GM18909 (cell line): ENCODE results near the gene PCK1.
"Not testable (repeated sequence)": the region's sequence is repeated elsewhere in the genome, so short reads cannot be mapped to it uniquely, and the experiment has no call there.

ENCODE experiments used
- ATAC-seq: cut with Tn5 transposase; IDR thresholded peaks from one replicate; pipeline ENCODE4 v1.9.1; 2021; ENCODE audit warnings: mild to moderate bottlenecking; ENCODE audit not compliant: unreplicated experiment, poor library complexity

The PCK1 gene

DNA sequence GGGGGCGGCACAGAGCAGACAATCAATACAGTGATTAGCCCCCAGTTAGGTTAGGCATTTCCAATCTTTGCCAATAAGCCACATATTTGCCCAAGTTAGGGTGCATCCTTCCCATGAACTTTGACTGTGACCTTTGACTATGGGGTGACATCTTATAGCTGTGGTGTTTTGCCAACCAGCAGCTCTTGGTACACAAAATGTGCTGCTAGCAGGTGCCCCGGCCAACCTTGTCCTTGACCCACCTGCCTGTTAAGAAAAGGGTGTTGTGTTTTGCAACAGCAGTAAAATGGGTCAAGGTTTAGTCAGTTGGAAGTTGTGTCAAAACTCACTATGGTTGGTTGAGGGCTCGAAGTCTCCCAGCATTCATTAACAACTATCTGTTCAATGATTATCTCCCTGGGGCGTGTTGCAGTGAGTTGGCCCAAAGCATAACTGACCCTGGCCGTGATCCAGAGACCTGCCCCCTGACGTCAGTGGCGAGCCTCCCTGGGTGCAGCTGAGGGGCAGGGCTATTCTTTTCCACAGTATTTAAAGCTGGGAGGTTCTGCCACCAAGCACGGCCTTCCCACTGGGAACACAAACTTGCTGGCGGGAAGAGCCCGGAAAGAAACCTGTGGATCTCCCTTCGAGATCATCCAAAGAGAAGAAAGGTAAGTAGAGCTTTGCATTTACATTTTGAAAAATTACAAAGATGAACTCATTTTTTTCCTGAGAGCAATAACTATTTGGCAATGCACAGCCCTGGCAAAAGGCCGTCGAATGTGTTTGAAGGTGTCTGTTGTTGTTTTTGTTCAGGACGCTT is at the start of gene PCK1:
TSS of gene PCK1 (plus strand) at position 557 of the 802 bp plus-strand sequence. CDS start 302 bp downstream, outside the sequence.
- ATAC-seq: no peak

DNA sequence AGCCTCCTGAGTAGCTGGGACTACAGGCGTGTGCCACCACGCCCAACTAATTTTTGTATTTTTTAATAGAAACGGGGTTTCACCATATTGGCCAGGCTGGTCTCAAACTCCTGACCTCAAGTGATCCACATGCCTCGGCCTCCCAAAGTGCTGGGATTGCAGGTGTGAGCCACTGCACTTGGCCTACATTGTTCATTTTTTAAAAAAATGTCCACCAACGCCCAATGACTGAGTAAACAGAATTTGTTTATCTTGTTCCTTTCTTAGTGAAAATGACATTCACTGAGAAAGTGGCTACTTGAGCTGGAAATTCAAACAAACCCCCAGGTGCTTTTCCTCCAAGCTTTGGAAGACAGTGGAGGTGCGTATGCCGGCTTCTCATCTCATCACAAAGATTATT is 49.2 kb upstream of the PCK1 start:
- not testable (repeated sequence) for ATAC-seq

DNA sequence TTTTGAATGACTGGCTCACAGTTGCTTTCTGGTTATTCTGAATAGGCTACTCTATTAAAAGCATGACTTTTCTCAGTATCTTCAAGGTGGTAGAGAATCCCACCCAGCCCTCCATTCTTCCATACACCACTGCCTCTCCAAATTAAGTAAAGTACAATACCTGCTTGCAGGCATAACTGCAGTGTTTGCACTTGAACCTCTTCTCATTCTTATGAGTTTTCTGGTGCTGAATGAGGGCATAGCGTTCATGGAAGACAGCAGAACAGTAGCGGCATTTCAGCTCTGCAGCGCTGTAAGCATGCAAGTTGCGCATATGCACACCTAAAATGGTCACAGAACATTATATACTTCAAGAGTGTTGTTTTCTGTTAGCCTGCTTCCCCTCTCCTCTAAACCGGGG is 48.5 kb upstream of the PCK1 start:
- ATAC-seq: no peak

DNA sequence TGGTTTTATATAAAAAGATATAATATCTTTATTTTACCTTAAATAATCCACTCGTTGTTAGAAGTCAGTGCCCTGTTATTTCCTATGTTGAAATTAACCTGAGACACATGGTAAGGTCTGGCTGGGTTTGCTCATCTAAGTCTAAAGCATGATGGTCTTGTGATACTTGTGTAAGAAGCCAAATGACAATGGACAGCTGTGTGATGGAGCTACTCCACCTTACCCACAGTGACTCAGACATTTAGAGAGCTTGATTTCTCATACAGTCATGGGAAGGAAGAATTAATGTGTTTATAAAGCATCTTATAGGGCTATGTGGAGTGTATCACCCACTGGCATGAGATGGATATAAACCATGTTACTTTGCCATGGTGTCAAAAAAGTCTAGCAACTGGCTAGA is 47.7 kb upstream of the PCK1 start:
- ATAC-seq: no peak

DNA sequence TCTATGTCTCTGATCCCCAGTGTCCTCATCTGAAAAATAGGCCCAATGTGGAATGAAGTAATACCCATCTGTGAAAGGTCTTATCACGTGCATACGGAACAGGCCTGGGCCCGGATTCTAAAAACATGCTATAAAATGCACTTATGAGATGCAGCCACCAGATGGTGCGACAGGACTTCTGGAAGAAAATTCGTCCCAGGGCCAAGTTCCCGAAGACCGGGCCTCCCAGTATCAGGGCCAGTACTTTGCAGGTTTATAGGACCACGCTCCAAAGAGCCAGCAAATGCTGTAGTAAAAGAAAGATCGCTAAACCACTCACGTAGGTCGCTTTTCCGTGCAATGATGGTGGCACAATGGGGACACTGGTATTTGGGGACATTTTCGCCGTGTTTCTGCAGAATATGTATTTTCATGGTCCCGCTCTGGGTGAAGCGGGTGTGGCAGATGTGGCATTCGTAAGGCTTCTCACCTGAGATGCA is 46.6 kb upstream of the PCK1 start:
- ATAC-seq: no peak

DNA sequence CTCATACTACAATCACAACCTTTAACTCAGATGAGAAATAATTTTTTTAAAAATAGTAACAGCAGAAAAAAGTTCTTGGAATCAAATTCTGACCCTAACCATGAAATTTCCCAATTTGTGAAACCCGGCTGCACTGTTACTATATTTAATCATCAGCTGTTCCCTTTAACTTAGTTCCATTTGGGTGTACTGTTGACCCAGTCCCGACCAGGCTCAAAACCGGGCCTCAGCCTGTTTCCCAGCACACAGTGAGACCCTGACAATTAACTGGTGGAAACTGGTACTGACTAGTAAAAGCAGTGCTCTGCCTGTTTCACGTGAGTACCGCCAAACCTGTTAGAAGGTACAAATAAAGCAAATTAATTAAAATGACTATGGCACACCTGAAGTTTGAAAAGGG is 43.0 kb upstream of the PCK1 start:
- no peak for ATAC-seq

DNA sequence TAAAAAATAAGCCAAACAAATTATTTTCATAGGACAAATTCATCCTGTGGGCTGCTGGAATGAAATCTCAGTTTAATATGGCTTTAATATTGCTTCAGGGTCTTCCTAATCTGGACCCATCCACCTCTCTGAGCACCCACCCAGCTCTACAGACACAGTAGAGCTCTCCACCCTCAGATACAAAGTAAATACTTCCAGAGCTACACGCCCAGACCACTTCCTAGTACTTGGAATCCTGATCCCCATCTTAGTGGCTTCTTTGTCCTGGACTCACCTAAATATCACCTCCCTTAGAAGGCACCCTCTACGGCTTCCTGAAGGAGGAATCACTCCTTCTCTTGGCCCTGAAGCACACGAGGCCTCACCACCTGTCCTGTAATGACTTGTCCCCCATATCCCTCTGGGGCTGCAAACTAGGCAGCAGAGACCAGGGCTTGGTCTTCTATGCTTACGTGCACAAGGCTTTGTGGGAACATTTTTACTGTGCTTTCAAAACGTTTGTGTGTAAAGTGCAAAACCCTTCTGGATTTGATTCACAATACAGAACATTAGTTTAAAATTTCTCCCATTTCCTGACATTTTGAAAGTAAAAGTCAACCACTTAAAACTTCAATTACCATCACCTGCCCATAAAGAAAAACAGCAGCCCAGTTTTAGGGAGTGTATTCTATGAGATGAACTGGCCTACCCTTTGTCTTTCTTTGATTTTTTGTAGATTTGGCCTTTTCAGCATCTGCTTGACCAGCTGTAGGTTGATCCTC is 38.4 kb upstream of the PCK1 start:
- ATAC-seq: no peak

DNA sequence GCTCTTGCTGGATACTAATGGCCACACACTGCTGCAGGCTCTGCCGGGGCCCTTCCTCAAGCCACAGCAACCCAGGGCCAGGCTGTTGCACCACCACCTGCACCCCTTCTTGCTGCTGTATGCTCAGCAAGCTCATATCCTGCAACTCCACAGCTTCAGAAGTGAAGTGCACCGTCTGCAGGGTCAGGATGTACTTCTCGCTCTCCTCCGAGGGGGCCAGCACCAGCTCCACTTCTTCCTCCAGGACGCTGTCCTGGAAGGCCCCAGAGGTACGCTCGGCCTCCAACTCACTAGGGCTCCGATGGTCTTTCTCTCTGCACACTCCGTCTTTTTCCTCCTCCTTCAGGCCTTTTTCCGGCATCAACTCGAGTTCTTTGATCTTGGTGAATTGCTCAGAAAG is 37.1 kb upstream of the PCK1 start:
- ATAC-seq: no peak

DNA sequence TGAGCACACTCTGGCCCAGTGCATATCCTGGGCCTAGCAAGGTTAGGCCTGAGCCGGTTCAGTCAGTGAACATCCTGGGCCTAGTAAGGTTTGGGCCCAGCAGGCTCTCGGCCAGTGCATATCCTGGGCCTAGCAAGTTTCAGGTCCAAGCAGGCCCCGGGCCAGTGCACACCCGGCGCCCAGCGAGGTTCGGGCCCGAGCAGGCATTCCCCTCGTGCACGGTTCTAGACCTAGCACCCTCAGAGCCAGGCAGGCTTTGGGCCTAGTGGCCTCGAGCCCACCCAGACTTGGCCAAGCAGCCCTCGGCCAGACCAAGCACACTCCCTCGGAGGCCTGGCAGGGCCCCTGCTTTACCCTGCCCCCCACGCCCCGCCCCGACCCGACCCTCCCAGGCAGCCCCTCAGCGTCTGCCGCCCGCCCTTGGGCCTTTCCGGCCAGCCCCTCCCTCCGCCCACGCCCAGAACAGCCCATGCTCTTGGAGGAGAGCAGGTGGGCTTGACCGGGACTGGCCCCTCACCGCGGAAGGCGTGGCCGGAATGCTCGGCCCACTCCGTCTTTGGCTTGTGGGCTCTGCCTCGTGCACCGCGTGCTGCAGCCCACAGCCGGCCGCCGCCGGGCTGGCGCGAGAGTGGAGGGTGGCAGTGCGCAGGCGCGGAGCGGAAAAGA is 36.3 kb upstream of the PCK1 start, which contains the start of gene CTCFL:
TSS of gene CTCFL (minus strand) at position 630 of the 666 bp plus-strand sequence. CDS start 935 bp downstream, outside the sequence.
- no peak for ATAC-seq

DNA sequence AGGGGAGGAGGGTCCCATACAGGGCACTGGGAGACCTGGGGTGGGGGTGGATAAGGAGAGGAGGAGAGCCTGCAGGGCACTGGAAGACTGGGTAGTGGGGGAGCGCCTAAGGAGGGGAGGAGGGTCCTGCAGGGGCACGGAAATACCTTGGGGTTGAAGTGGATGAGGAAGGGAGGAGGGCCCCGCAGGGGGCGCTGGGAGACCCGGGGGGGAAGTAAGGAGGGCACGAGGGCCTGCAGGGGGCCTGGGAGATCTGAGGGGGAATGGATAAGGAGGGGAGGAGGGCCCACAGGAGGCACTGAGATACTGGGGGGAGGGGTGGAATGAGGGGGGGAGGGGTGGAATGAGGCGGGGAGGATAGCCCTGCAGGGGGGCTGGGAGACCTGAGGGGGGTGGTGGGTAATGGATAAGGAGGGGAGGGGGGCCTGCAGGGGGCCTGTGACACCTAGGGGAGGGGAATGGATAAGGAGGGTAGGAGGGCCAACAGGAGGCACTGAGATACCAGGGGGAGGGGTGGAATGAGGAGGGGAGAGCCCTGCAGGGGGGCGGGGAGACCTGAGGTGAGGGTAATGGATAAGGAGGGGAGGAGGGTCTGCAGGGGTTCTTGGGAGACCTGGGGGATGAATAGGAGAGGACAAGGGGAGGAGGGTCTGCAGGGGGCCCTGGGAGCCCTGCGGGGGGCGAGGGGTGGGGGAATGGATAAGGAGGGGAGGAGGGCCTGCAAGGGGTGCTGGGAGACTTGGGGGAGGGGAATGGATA is 35.4 kb upstream of the PCK1 start:
- ATAC-seq: no peak

DNA sequence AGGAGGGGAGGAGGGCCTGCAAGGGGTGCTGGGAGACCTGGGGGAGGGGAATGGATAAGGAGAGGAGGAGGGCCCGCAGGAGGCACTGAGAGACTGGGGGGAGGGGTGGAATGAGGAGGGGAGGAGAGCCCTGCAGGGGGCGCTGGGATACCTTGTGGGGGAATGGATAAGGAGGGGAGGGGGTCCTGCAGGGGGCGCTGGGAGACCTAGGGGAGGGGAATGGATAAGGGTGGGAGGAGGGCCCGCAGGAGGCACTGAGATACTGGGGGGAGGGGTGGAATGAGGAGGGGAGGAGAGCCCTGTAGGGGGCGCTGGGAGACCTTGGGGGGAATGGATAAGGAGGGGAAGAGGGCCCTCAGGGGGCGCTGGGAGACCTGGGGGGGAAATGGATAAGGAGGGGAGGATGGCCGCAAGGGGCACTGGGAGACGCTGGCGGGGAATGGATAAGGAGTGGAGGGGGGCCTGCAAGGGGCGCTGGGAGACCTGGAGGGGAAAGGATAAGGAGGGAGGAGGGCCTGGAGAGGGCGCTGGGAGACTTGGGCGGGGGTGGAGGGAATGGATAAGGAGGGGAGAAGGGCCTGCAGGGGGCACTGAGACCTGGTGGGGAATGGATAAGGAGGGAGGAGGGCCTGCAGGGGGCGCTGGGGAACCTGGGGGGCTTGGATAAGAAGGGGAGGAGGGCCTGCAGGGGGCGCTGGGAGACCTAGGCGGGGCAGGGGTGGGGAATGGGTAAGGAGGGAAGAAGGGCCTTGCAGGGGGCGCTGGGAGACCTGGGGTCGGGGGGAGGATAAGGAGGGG is 34.6 kb upstream of the PCK1 start:
- ATAC-seq: no peak

DNA sequence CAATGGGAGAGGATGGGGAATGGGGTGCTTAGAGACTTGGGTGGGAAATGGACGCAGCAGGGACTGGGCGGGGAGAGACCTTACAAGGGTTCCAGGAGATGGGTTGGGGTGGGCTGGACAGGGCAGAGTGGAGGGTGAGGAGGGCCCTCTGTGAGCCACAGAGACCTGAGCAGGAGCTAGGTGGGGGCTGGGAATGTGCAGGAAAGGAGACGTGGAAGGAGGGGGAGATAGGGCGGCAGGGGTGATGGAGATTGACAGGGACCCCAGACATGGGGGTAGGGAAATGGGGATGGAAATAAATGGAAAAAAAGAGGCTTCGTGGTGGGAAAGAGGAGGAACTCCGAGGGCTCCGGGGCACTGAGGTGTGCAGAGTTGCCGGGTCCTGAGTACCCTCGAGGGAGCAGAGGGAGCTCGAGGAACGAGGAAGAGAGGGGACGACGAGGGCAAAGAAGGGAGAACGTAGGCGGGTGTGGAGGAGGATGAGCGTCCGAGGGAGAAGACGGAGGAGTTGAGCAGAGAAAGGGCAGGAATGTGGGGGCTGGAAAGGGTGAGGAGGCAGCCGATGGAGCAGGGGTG is 33.9 kb upstream of the PCK1 start:
- no peak for ATAC-seq

DNA sequence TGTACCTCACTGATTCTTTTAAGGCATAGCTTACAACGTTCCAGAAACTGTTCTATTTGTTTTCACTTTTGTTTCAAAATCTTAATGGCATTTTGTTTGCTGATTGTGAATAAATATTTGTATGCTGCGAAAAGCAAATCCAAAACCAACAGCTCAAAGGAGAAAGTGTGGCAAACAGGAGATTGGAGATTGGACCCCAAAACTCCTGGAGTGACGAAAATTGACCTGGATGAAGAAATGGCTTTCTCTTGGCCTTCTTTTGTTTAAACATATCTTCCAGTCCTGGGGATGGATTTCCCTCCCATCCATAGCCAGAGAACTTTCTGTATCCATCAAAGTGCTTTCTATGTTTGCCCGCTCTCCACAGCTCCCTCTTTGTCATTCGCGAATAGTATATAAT is 33.2 kb upstream of the PCK1 start:
- ATAC-seq: no peak

DNA sequence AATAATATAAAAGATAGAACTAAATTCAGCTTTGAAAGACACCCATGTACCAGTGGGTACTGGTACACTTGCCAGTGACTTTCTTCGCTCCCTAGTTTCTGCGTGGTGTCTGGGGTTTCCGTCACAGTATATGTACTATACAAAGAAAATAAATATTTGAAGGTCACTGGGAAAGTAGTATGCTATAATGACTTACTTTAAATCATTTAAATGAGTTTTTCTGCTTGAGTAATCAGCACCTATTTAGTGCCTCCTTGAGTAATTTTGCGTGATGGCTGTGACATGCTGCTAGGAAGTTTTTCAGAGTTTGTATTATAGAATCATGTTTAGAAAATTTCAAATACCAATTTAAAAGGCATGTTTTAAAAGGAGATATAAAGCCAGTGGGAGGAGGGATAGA is 32.8 kb upstream of the PCK1 start:
- no peak for ATAC-seq

DNA sequence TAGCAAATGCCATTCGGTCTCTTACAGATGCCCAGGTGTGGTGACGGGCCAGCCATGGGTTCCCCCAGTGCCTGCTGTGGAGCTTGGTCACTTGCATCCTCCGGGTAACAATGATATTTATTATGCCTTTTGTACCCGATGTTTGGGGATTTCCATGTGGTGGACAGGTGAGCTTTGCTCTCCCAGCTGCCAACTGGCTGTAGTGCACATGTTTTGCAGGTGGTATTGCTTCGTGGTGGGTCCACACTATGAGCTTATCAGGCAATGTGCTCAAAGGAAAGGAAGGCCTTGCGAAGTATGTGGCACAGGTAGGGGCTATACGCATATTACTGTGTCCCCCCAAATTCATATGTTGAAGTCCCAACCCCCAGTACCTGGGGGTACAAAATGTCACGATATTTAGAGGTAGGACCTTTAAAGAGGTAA is 31.7 kb upstream of the PCK1 start:
- no peak for ATAC-seq

DNA sequence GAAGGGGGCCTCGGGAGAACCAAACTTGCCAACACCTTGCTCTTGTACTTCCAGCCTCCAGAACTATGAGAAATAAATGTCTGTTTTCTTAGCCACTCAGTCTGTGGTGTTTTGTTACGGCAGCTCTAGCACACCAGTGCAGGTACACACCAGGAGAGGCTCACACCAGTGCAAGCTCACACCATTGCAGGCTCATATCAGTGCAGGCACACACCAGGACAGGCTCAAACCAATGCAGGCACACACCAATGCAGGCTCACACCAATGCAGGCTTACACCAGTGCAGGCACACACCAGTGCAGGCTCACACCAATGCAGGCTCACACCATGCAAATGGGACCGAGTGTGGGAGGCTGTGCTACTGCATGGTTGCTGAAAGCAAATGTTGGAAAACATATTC is 31.1 kb upstream of the PCK1 start:
- ATAC-seq: no peak

DNA sequence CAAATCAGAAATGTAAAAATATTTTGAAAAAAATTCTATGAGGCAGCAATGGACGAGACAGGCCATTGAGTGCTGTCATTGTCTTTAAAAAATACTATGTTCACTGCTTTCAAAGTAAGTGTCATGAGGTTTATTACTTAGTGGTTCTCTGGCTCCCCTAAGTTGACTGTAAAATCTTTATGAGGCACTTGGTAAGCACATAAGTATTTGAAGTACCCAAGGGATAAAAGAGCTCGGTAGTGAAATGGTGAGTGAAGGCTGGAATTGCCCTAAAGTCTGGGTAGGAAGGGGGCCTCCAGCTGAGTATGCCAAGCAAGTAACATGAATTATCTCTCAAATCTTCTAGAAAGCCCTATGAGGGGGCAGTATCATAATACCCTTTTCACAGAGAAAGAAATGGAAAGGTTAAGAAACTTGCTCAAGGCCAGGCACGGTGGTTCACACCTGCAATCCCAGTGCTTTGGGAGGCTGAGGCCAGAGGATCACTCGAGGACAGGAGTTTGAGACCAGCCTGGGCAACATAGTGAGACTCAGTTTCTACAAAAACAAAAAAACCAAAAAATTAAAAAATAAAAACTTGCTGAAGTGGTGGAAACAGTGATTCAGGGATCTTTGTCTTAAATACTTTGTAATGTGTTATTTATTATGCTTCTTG is 30.5 kb upstream of the PCK1 start:
- no peak for ATAC-seq

DNA sequence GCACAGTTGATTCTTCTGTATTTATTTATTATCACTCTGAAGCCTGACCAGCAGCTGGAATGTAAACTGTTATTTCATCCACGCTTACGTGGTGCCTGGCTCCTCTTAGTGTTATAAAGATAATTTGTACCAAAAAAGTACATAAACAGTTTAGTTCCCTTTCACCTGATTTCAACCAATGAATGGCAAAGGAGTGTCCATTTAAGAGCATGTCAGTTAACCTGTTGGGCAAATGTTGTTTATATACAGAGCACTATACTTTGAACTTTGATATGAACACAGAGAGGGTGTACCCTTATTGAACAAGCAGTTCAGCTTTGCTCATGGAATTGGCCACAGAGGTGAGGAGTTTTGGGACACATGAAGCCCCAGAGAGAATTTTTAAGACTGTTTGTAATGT is 28.8 kb upstream of the PCK1 start:
- ATAC-seq: no peak

DNA sequence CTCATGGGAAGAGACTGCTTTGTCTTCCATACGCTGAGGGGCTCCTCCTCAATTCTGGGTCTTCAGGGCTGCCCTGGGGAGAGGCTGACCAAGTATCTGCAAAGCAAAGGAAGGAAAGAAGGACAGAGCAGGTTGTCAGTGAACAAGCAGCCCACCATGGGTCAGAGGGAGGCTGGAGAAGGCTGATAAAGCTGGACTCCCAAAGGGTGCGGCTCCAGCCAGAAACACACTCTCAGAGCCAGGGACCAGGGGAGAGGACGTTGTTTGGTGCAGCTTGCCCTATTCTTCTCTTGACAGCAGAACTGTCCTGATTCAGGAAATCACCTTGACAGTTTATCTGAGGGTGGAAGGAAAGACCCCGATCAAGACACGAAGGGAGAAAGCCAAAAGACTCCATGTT is 25.6 kb upstream of the PCK1 start:
- ATAC-seq: no peak
